ENCODE data around the gene CAV2.

The CAV2 gene

GRCh38 chr7:116549370-116549769, 49.8 kb downstream of the CAV2 start:
- no peak for DNase-seq

- no peak for DNase-seq
Measured at GRCh38 chr7:116551692-116552091, 52.2 kb downstream of the CAV2 start.

GRCh38 chr7:116552602-116553001, 53.1 kb downstream of the CAV2 start:
- no peak for DNase-seq

GRCh38 chr7:116553168-116553964, 53.8 kb downstream of the CAV2 start:
- no peak for DNase-seq

GRCh38 chr7:116554436-116554835, 54.9 kb downstream of the CAV2 start:
- DNase-seq = no peak

GRCh38 chr7:116554911-116555310, 55.4 kb downstream of the CAV2 start:
- no peak for DNase-seq

GRCh38 chr7:116557066-116557585, 57.6 kb downstream of the CAV2 start:
- DNase-seq = no peak

- no peak for DNase-seq
Measured at GRCh38 chr7:116557901-116558300, 58.4 kb downstream of the CAV2 start.
